WTC11 (cell line): ENCODE data around the gene ZC3H4. TPM values are rescaled to one million over a fixed set of nuclear protein-coding genes. Genes with fewer than 3 reads are reported as not detected.
A peak's percentile ranks its signal among the peaks of the same experiment; 100 is the strongest.

ENCODE experiments used
- ATAC-seq: fragments of 200-7000 bp; cut with Tn5 transposase; 2 replicates; pipeline ENCODE4 v1.10.0; 2021; ENCODE audit warnings: mild to moderate bottlenecking, moderate library complexity
- CTCF ChIA-PET: fragments of 300-600 bp; sonication (Branson Sonifier 250); formaldehyde crosslinking; loops from one replicate; lab custom pipeline; 2021; ENCODE audit warnings: antibody characterized with exemption; lab: Charles Lee
- POLR2A ChIA-PET: fragments of 350-600 bp; sonication (Branson Sonifier 250); formaldehyde crosslinking; loops from one replicate; lab custom pipeline; 2021; ENCODE audit warnings: antibody characterized with exemption; lab: Charles Lee
- DNase-seq: peaks from one replicate; pipeline ENCODE4 v3.0.0; 2021; ENCODE audit warnings: low spot score
- H3K27ac Mint-ChIP-seq: 2 replicates; pipeline ENCODE4 v1.8.0; 2021; ENCODE audit warnings: mixed read lengths
- H3K27me3 Mint-ChIP-seq: 2 replicates; pipeline ENCODE4 v1.8.0; 2021; ENCODE audit warnings: low read depth, mild to moderate bottlenecking, moderate library complexity, mixed read lengths
- H3K36me3 Mint-ChIP-seq: 2 replicates; pipeline ENCODE4 v1.8.0; 2021; ENCODE audit warnings: mixed read lengths
- H3K4me1 Mint-ChIP-seq: 2 replicates; pipeline ENCODE4 v1.8.0; 2022; ENCODE audit warnings: mixed read lengths
- H3K4me3 Mint-ChIP-seq: 2 replicates; pipeline ENCODE4 v1.8.0; 2021; ENCODE audit warnings: mild to moderate bottlenecking, moderate library complexity, mixed read lengths
- H3K9me3 Mint-ChIP-seq: 2 replicates; pipeline ENCODE4 v1.8.0; 2021; ENCODE audit warnings: mixed read lengths
- ARID4B ChIP-seq: sonication (generic); formaldehyde crosslinking; IDR thresholded peaks from 2 replicates; pipeline ENCODE4 v1.8.0; 2023; ENCODE audit warnings: missing genetic modification reagents, mild to moderate bottlenecking, borderline replicate concordance
- ELF4 ChIP-seq: sonication (generic); formaldehyde crosslinking; IDR thresholded peaks from 2 replicates; pipeline ENCODE4 v1.8.1; 2022; ENCODE audit warnings: low read depth, mild to moderate bottlenecking, moderate library complexity, missing genetic modification reagents
- JUN ChIP-seq: sonication (generic); formaldehyde crosslinking; IDR thresholded peaks from 2 replicates; pipeline ENCODE4 v1.8.0; 2023; ENCODE audit warnings: mild to moderate bottlenecking, missing genetic modification reagents
- MYBL2 ChIP-seq: sonication (generic); formaldehyde crosslinking; IDR thresholded peaks from 2 replicates; pipeline ENCODE4 v1.8.1; 2023; ENCODE audit warnings: mild to moderate bottlenecking, moderate library complexity, missing genetic modification reagents
- NR2C2 ChIP-seq: sonication (generic); formaldehyde crosslinking; IDR thresholded peaks from 2 replicates; pipeline ENCODE4 v1.8.0; 2022; ENCODE audit warnings: mild to moderate bottlenecking, missing genetic modification reagents
- RORB ChIP-seq: fragments of 250-450 bp; sonication (Bioruptor Pico); IDR thresholded peaks from 2 replicates; pipeline ENCODE4 v1.9.0; 2021; ENCODE audit warnings: mild to moderate bottlenecking
- SP1 ChIP-seq: sonication (generic); formaldehyde crosslinking; conservative IDR thresholded peaks from 2 replicates; pipeline ENCODE4 v1.8.1; 2022; ENCODE audit warnings: missing genetic modification reagents
- ZNF263 ChIP-seq: sonication (generic); formaldehyde crosslinking; IDR thresholded peaks from 2 replicates; pipeline ENCODE4 v1.8.1; 2022; ENCODE audit warnings: low read depth, mild to moderate bottlenecking, moderate library complexity, missing genetic modification reagents
- ZNF281 ChIP-seq: sonication (generic); formaldehyde crosslinking; IDR thresholded peaks from 2 replicates; pipeline ENCODE4 v1.8.0; 2023; ENCODE audit warnings: mild to moderate bottlenecking, missing genetic modification reagents
- ZNF396 ChIP-seq: fragments of 250-450 bp; sonication (Bioruptor Pico); IDR thresholded peaks from 2 replicates; pipeline ENCODE4 v1.8.0; 2021; ENCODE audit warnings: mild to moderate bottlenecking, moderate library complexity, borderline replicate concordance
- ZNF416 ChIP-seq: fragments of 250-450 bp; sonication (Bioruptor Pico); IDR thresholded peaks from 2 replicates; pipeline ENCODE4 v1.9.0; 2021; ENCODE audit warnings: mild to moderate bottlenecking, inconsistent platforms
- ZNF423 ChIP-seq: fragments of 250-450 bp; sonication (Bioruptor Pico); IDR thresholded peaks from 2 replicates; pipeline ENCODE4 v2.1.2; 2022; ENCODE audit warnings: mild to moderate bottlenecking, moderate library complexity
- ZNF532 ChIP-seq: fragments of 250-450 bp; sonication (Bioruptor Pico); IDR thresholded peaks from 2 replicates; pipeline ENCODE4 v1.9.0; 2021; ENCODE audit warnings: mild to moderate bottlenecking, borderline replicate concordance
- ZNF671 ChIP-seq: fragments of 250-450 bp; sonication (Bioruptor Pico); IDR thresholded peaks from 2 replicates; pipeline ENCODE4 v1.8.0; 2021; ENCODE audit warnings: mild to moderate bottlenecking
- total RNA-seq: library from RNA; stranded (reverse); gene quantifications from 3 replicates; pipeline ENCODE4 v1.2.3, GENCODE V29; 2021
- TF ChIP-seq, protein P1 (sequence below): sonication (generic); formaldehyde crosslinking; IDR thresholded peaks from 2 replicates; pipeline ENCODE4 v1.8.0; 2022; ENCODE audit warnings: mild to moderate bottlenecking, missing genetic modification reagents

ZC3H4 gene
- total RNA-seq, 1 experiment from 2014 or later, result 67.2 TPM

DNA sequence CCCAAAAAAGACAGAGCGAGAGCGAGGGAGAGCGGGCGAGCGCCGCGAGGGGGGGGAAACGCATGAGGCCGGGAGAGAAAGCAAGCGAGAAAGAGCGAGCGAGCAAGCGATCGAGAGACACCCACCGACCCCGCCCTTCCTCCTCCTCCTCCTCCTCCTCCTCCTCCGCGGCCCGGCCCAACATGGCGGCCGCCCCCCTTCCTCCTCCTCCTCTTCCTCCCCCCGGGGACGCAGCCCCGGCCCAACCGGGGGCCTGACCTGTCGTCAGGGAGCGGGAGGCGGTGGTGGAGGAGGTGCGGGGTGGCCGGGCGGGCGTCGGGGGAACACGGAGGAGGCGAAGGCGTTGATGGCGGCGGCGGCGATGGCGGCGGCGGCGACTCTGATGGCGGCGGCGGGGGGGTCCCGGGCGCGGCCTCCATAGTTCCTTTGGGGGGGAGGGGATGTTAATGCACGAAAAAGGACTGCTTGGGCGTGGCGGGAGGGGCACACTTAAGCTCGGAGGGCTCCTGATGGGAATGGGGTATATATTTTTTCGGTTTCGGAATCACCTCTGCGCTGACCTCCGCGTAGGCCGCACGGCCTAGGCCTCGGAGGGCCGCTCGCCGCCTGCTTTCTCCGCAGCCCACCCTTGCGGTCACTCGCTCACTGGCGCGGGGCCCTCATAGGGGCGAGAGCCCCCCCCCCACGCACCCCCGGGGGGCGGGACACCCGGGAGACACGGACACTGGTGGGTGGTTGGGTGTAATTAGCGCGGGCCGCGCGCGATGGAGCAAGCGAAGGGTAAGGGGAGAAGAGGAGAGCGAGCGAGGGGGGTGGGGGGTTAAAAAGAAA, 1.2 kb downstream of the ZC3H4 start (continued):
- TF ChIP-seq MYBL2 (CRISPR knock-in tag), result peak; percentile 22
- peak; percentile 70; the same call in 1 of the 2 replicates for TF ChIP-seq ZNF671 (CRISPR knock-in tag)
- TF ChIP-seq ZNF263 (CRISPR knock-in tag), result peak; percentile 81
- TF ChIP-seq ZNF281 (CRISPR knock-in tag), result peak; percentile 31
- TF ChIP-seq ELF4 (CRISPR knock-in tag), result peak; percentile 68; the same call in 1 of the 2 replicates
- 0 out of 2 replicates have a peak, but pooled peaks have one; percentile 55 for TF ChIP-seq ZNF532 (CRISPR knock-in tag)
- TF ChIP-seq ZNF416 (CRISPR knock-in tag), result peak; percentile 30; the same call in 1 of the 2 replicates

DNA sequence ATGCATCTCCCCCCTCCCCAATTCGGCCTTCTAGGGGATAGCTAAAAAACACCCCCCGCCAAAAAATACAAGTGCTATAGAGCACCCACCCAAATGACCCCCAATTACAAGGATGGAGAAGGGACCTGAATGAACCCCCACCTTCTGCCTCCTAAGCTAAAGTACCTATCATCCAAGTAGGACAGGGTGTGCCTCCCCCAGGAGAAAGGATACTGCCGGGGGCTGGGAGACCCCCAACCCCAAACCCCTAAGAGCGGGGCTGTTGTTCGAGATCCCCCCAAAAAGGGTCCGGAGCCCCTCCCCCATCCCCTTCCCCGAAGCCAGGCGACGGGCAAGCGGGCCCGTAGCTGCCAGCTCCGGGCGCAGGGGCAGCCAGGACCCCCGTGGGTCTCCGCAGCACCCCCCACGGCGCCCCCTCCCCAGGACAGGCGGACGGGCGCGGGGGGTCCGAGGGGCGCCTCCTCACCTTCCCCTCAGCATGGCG, 1.9 kb downstream of the ZC3H4 start:
- ChIA-PET POLR2A (interaction anchor here (0.6 to 1.7 kb wide), 3 partner anchors 8 to 401 kb away, joined by 3 to 11 read pairs (median 3); no protein-coding TSS in a partner anchor), CTCF (no interaction called here)
- no peaks in the 10 kb centered on the region for H3K9me3 Mint-ChIP-seq
- H3K27me3 Mint-ChIP-seq, result no peaks in the 10 kb centered on the region
- H3K27ac Mint-ChIP-seq, result peak overlapping the region; percentile 99
- peak overlapping the region; percentile 91 for H3K4me3 Mint-ChIP-seq
- H3K4me1 Mint-ChIP-seq, result peaks cover 43% of the 10 kb centered on the region
- H3K36me3 Mint-ChIP-seq, result peaks cover 17% of the 10 kb centered on the region
- ATAC-seq, result no peak
- TF ChIP-seq JUN (CRISPR knock-in tag) (peak; percentile 69; the same call in 1 of the 2 replicates), ELF4 (CRISPR knock-in tag) (0 out of 2 replicates have a peak, but pooled peaks have one; percentile 12), RORB (no peak), ZNF396 (CRISPR knock-in tag) (no peak), NR2C2 (CRISPR knock-in tag) (no peak), ARID4B (no peak), ZNF423 (CRISPR knock-in tag) (peak; percentile 93), MYBL2 (CRISPR knock-in tag) (peak; percentile 65; the same call in 1 of the 2 replicates), SP1 (no peak)
- TF ChIP-seq, protein P1, sequence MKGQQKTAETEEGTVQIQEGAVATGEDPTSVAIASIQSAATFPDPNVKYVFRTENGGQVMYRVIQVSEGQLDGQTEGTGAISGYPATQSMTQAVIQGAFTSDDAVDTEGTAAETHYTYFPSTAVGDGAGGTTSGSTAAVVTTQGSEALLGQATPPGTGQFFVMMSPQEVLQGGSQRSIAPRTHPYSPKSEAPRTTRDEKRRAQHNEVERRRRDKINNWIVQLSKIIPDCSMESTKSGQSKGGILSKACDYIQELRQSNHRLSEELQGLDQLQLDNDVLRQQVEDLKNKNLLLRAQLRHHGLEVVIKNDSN (CRISPR knock-in tag), result no peak
- TF ChIP-seq, all 79 proteins: peak for 4
- DNase-seq, result no peak
